DOHH2 (cell line): ENCODE measurements around the gene BMP6.

Experiments used
- H3F3A ChIP-seq: fragments of 200-600 bp; sonication (generic), shearing (Covaris generic); 2 replicates; pipeline ENCODE4 v1.6.0; 2016; ENCODE audit warnings: antibody characterized with exemption, mild to moderate bottlenecking; ENCODE audit not compliant: control insufficient read depth, insufficient read depth
- H3K27ac ChIP-seq: fragments of 200-600 bp; sonication (generic); 2 replicates; pipeline ENCODE4 v1.5.1; 2014; ENCODE audit warnings: low read depth, mild to moderate bottlenecking, low read length, moderate library complexity
- H3K27me3 ChIP-seq: fragments of 200-600 bp; sonication (generic); 2 replicates; pipeline ENCODE4 v1.6.1; 2014; ENCODE audit warnings: mild to moderate bottlenecking, low read length, mixed read lengths; ENCODE audit not compliant: control insufficient read depth
- H3K36me3 ChIP-seq: fragments of 200-600 bp; sonication (generic); 2 replicates; pipeline ENCODE4 v1.6.1; 2014; ENCODE audit warnings: mild to moderate bottlenecking, low read length, moderate library complexity, mixed read lengths; ENCODE audit not compliant: control insufficient read depth
- H3K4me1 ChIP-seq: fragments of 200-600 bp; sonication (generic); 2 replicates; pipeline ENCODE4 v1.6.1; 2014; ENCODE audit warnings: mild to moderate bottlenecking, low read length, mixed read lengths; ENCODE audit not compliant: control insufficient read depth
- H3K4me2 ChIP-seq: fragments of 200-600 bp; sonication (generic); 2 replicates; pipeline ENCODE4 v1.6.0; 2014; ENCODE audit warnings: mild to moderate bottlenecking, low read length, moderate library complexity
- H3K4me3 ChIP-seq: fragments of 200-600 bp; sonication (generic); 2 replicates; pipeline ENCODE4 v1.5.1; 2014; ENCODE audit warnings: mild to moderate bottlenecking, low read length, mixed read lengths
- H3K79me2 ChIP-seq: fragments of 200-600 bp; sonication (generic); 2 replicates; pipeline ENCODE4 v1.6.1; 2014; ENCODE audit warnings: mild to moderate bottlenecking, low read length, mixed read lengths; ENCODE audit not compliant: control insufficient read depth
- H3K9me2 ChIP-seq: fragments of 200-600 bp; sonication (generic); replicated peaks from 2 replicates; pipeline ENCODE4 v1.6.1; 2014; ENCODE audit warnings: mild to moderate bottlenecking, low read length, mixed read lengths; ENCODE audit not compliant: control insufficient read depth
- H3K9me3 ChIP-seq: fragments of 200-600 bp; sonication (generic); 2 replicates; pipeline ENCODE4 v1.6.1; 2014; ENCODE audit warnings: antibody characterized with exemption, low read length, mixed read lengths; ENCODE audit not compliant: control insufficient read depth, insufficient read depth
- H4K20me1 ChIP-seq: fragments of 200-600 bp; sonication (generic); 2 replicates; pipeline ENCODE4 v1.6.0; 2014; ENCODE audit warnings: low read depth, mild to moderate bottlenecking, antibody characterized with exemption, low read length, moderate library complexity; ENCODE audit not compliant: control insufficient read depth, insufficient read depth
- EZH2phosphoT487 ChIP-seq: fragments of 200-600 bp; sonication (generic); IDR thresholded peaks from 2 replicates; pipeline ENCODE4 v1.6.1; 2017; ENCODE audit warnings: borderline replicate concordance, mild to moderate bottlenecking, antibody characterized with exemption, low read length, moderate library complexity, mixed read lengths
- TF ChIP-seq, protein P1 (sequence below): fragments of 200-600 bp; sonication (generic); IDR thresholded peaks from one replicate; pipeline ENCODE4 v1.5.1; 2014; ENCODE audit warnings: antibody characterized with exemption, mild to moderate bottlenecking, low read depth, low read length; ENCODE audit not compliant: poor library complexity, severe bottlenecking

BMP6 gene

DNA sequence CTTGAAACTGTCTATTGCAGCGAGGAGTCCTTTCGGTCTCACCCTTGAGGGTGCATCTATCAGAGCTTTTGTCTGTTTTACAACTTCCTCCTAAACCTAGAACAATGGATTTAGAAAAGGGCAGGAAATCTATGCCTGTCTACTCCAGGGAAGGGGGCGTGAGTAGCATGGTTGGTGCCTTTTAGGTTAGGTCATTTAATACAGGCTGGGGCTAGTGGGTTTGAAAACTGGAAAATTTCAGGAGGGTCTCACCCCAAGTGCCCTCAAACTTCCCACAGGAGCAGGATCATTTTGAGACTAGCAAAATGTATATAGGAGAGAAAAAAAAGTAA lies 33.5 kb upstream of the BMP6 start:
- Histone ChIP-seq H3F3A (no peaks in the 10 kb centered on the region), H3K27ac (no peak overlapping the region), H3K79me2 (no peaks in the 10 kb centered on the region), H3K9me2 (no peaks in the 10 kb centered on the region), H4K20me1 (no peaks in the 10 kb centered on the region), H3K9me3 (no peaks in the 10 kb centered on the region), H3K4me2 (no peak overlapping the region), H3K36me3 (no peaks in the 10 kb centered on the region), H3K4me1 (no peaks in the 10 kb centered on the region), H3K4me3 (no peak overlapping the region), H3K27me3 (peaks cover under 1% of the 10 kb centered on the region)
- TF ChIP-seq EZH2phosphoT487, result no peak
- TF ChIP-seq, protein P1, sequence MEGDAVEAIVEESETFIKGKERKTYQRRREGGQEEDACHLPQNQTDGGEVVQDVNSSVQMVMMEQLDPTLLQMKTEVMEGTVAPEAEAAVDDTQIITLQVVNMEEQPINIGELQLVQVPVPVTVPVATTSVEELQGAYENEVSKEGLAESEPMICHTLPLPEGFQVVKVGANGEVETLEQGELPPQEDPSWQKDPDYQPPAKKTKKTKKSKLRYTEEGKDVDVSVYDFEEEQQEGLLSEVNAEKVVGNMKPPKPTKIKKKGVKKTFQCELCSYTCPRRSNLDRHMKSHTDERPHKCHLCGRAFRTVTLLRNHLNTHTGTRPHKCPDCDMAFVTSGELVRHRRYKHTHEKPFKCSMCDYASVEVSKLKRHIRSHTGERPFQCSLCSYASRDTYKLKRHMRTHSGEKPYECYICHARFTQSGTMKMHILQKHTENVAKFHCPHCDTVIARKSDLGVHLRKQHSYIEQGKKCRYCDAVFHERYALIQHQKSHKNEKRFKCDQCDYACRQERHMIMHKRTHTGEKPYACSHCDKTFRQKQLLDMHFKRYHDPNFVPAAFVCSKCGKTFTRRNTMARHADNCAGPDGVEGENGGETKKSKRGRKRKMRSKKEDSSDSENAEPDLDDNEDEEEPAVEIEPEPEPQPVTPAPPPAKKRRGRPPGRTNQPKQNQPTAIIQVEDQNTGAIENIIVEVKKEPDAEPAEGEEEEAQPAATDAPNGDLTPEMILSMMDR, result no peak

DNA sequence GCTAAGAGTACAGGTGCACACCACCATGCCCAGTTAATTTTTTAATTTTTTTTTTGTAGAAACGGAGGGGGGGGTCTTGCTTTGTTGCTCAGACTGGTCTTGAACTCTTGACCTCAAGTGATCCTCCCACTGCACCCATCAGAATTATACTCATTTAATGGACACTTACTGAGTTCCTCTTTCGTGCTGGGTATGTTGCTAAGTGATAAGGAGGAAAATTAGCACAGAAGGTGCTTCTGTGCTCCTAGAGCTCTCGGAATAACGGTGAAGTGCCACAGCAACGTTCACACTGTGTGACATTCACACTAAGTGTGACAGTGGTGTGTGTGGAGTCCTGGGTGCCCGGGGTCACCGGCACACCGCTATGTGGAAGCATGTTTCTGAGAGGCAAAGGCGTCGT lies 32.1 kb upstream of the BMP6 start:
- Histone ChIP-seq H3K9me2 (no peaks in the 10 kb centered on the region), H3K79me2 (no peaks in the 10 kb centered on the region), H3K4me2 (no peak overlapping the region), H3K36me3 (no peaks in the 10 kb centered on the region), H3K27ac (no peak overlapping the region), H3F3A (no peaks in the 10 kb centered on the region), H3K4me1 (no peaks in the 10 kb centered on the region), H4K20me1 (no peaks in the 10 kb centered on the region), H3K4me3 (no peak overlapping the region), H3K9me3 (no peaks in the 10 kb centered on the region), H3K27me3 (peaks cover 9% of the 10 kb centered on the region)
- TF ChIP-seq, protein P1, result no peak

DNA sequence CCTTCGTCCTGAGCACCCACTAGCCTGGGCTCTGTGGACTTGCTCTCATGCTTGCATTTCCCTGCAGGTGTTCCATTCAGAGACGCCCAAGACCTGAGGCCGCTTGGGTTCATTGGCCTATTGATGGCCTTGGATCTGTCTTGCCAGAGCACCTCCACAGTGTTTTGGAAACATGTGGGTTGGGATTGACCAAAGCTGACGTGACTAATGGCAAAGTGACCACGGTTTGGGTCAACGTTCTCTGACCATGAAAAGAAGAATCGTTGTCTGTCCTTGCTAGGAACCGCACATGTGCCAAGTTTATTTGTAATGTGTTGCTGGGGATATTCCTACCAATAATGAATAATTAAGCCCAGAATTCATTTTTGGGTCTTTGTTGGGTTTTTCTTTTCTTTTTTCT lies 29.8 kb upstream of the BMP6 start:
- Histone ChIP-seq H3K9me3 (no peaks in the 10 kb centered on the region), H3K79me2 (no peaks in the 10 kb centered on the region), H4K20me1 (no peaks in the 10 kb centered on the region), H3F3A (no peaks in the 10 kb centered on the region), H3K4me1 (no peaks in the 10 kb centered on the region), H3K4me2 (no peak overlapping the region), H3K9me2 (no peaks in the 10 kb centered on the region), H3K27me3 (peaks cover 16% of the 10 kb centered on the region), H3K4me3 (no peak overlapping the region), H3K36me3 (no peaks in the 10 kb centered on the region), H3K27ac (no peak overlapping the region)
- TF ChIP-seq, protein P1, result no peak
- TF ChIP-seq EZH2phosphoT487, result no peak

DNA sequence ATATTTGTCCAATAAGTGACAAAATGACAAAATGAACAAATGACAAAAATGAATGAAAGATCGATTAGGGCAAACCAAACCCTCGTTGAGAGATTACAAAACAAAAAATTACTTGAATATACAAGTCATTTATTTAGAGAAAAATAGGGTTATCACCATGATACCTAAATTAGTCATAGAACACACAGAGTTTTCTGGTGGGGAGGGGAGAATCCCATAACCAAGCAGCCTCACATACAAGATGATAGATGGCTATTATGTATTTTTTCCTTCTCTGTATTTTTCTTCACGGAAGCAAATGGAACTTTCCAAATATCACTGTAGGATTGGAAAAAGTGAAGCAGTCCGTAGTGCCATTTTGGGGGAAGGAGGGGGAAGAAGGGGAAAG lies 28.5 kb upstream of the BMP6 start:
- H3K4me3 ChIP-seq, result no peak overlapping the region
- H3K9me3 ChIP-seq, result no peaks in the 10 kb centered on the region
- H3K36me3 ChIP-seq, result no peaks in the 10 kb centered on the region
- no peaks in the 10 kb centered on the region for H3F3A ChIP-seq
- H3K9me2 ChIP-seq, result no peaks in the 10 kb centered on the region
- no peak for TF ChIP-seq EZH2phosphoT487
- TF ChIP-seq, protein P1, result no peak
- H4K20me1 ChIP-seq, result no peaks in the 10 kb centered on the region
- no peak overlapping the region for H3K27ac ChIP-seq
- H3K27me3 ChIP-seq, result peaks cover 16% of the 10 kb centered on the region
- H3K4me1 ChIP-seq, result no peaks in the 10 kb centered on the region
- no peaks in the 10 kb centered on the region for H3K79me2 ChIP-seq
- H3K4me2 ChIP-seq, result no peak overlapping the region
